Measurements from ENCODE around the gene DEF6.
A peak's percentile ranks its signal among the peaks of the same experiment; 100 is the strongest.

DNA sequence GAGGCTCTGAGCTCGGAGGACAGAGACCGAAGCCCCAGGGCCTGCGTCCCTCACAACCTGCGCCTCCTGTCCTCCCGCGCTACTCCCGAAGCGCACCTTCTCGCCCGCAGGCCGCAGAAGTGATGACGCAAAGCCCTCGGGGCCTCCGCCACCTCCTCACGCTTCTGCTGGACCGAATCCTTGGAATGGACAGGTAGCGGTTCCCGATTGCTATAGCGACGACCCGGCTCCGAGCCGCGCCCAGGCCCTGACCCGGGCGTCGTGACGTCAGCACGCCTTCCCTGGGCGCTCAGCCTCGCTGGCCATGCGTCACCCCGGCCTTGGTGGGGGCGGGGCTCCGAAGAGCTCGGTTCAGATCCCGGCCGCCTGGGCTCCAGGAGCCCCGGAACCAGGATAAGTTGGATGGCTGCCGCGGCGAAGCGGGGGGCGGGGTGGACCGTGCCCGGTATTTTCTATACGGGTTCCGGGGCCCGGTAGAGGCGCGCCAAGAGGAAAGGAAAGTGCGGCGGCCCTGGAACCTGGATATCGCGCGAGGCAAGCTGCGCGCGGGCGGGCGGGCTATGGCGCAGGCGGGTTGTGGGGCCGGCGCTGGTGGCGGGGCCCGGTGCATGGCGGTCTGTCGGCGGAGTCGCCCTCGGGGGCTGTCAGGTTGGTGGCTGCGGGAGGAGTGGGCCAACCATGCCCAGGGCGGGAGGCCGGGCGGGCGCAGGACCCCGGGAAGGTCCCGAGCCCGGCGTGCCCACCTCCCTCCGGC is 38.2 kb upstream of the DEF6 start, which contains the start of gene ZNF76:
- TF ChIP-seq CTCF (IDR thresholded peaks at IDR 0.05), result peak in 1 of 3 experiments; percentile 50
- TF ChIP-seq POLR2AphosphoS5 (IDR thresholded peaks at IDR 0.05), result peak; percentile 97
- peak; percentile 45 for TF ChIP-seq POLR2A (IDR thresholded peaks at IDR 0.05; ENCODE audit: low read depth)
- no peak for TF ChIP-seq EP300 (IDR thresholded peaks at IDR 0.05)

Measured in esophagus muscularis mucosa (tissue), 4 donors.